ENCODE data around the gene YEATS2.
"Not testable (repeated sequence)": the region's sequence is repeated elsewhere in the genome, so short reads cannot be mapped to it uniquely, and the experiment has no call there.

YEATS2 gene

GRCh38 chr3:183766107-183766506, 68.5 kb downstream of the YEATS2 start:
- no peak for DNase-seq (ENCODE audit: extremely low spot score)
- POLR2A ChIA-PET, result no interaction called here
- no peak for TF ChIP-seq SUZ12 (IDR thresholded peaks at IDR 0.05)
- no peak for TF ChIP-seq LEF1 (IDR thresholded peaks at IDR 0.05; ENCODE audit: borderline replicate concordance)
- no peak for TF ChIP-seq SP1 (IDR thresholded peaks at IDR 0.05)
- no peak for TF ChIP-seq L3MBTL2 (conservative IDR thresholded peaks at IDR 0.05)
- no peak for TF ChIP-seq ELF4 (IDR thresholded peaks at IDR 0.05)
- no peak for TF ChIP-seq NFRKB (IDR thresholded peaks at IDR 0.05)
- TF ChIP-seq FOXA1 (IDR thresholded peaks at IDR 0.05), result no peak
- TF ChIP-seq PKNOX1 (IDR thresholded peaks at IDR 0.05), result no peak
- CTCF ChIA-PET, result no interaction called here

- TF ChIP-seq ZNF384 (IDR thresholded peaks at IDR 0.05) (no peak), FOXK2 (IDR thresholded peaks at IDR 0.05) (no peak), CTBP1 (IDR thresholded peaks at IDR 0.05; ENCODE audit: borderline replicate concordance) (no peak), ARNT (IDR thresholded peaks at IDR 0.05) (no peak), NFRKB (IDR thresholded peaks at IDR 0.05) (no peak), LEF1 (IDR thresholded peaks at IDR 0.05; ENCODE audit: borderline replicate concordance) (no peak), TARDBP (IDR thresholded peaks at IDR 0.05) (no peak), L3MBTL2 (conservative IDR thresholded peaks at IDR 0.05) (no peak), BHLHE40 (IDR thresholded peaks at IDR 0.05; ENCODE audit: borderline replicate concordance) (no peak), SUZ12 (IDR thresholded peaks at IDR 0.05) (no peak), PKNOX1 (IDR thresholded peaks at IDR 0.05) (no peak)
- peak; percentile 60 for DNase-seq (ENCODE audit: extremely low spot score)
- ChIA-PET CTCF (interaction anchor here (0.6 kb wide), 1 partner anchor 142 kb away, joined by 3 read pairs; no protein-coding TSS in a partner anchor), POLR2A (interaction anchor here (0.6 kb wide), 1 partner anchor 339 kb away, joined by 3 read pairs; the partner anchor contains the start of gene MCF2L2)
Observed at GRCh38 chr3:183766745-183767606, 69.4 kb downstream of the YEATS2 start.

- TF ChIP-seq CTBP1 (IDR thresholded peaks at IDR 0.05; ENCODE audit: borderline replicate concordance) (no peak), BHLHE40 (IDR thresholded peaks at IDR 0.05; ENCODE audit: borderline replicate concordance) (no peak)
- ChIA-PET POLR2A (no interaction called here), CTCF (no interaction called here)
- DNase-seq (ENCODE audit: extremely low spot score), result no peak
Observed at GRCh38 chr3:183768114-183768513, 70.5 kb downstream of the YEATS2 start.

- POLR2A ChIA-PET, result no interaction called here
- no peak for TF ChIP-seq SP1 (IDR thresholded peaks at IDR 0.05)
- no peak for TF ChIP-seq TARDBP (IDR thresholded peaks at IDR 0.05)
- no peak for TF ChIP-seq FOXK2 (IDR thresholded peaks at IDR 0.05)
- no peak for TF ChIP-seq ELF4 (IDR thresholded peaks at IDR 0.05)
- no peak for TF ChIP-seq ARNT (IDR thresholded peaks at IDR 0.05)
- no peak for TF ChIP-seq LEF1 (IDR thresholded peaks at IDR 0.05; ENCODE audit: borderline replicate concordance)
- TF ChIP-seq HDGF (IDR thresholded peaks at IDR 0.05; ENCODE audit: borderline replicate concordance), result no peak
- no peak for TF ChIP-seq NFRKB (IDR thresholded peaks at IDR 0.05)
- no peak for TF ChIP-seq PKNOX1 (IDR thresholded peaks at IDR 0.05)
- no peak for TF ChIP-seq ZNF384 (IDR thresholded peaks at IDR 0.05)
- TF ChIP-seq FOXM1 (IDR thresholded peaks at IDR 0.05; ENCODE audit: borderline replicate concordance), result no peak
- CTCF ChIA-PET, result no interaction called here
- DNase-seq (ENCODE audit: extremely low spot score), result no peak
Observed at GRCh38 chr3:183769453-183769852, 71.9 kb downstream of the YEATS2 start.

- DNase-seq (ENCODE audit: extremely low spot score), result no peak
- CTCF ChIA-PET, result no interaction called here
- POLR2A ChIA-PET, result no interaction called here
- TF ChIP-seq ARNT (IDR thresholded peaks at IDR 0.05), result no peak
- TF ChIP-seq ZNF384 (IDR thresholded peaks at IDR 0.05), result no peak
- TF ChIP-seq FOXM1 (IDR thresholded peaks at IDR 0.05; ENCODE audit: borderline replicate concordance), result no peak
- TF ChIP-seq LEF1 (IDR thresholded peaks at IDR 0.05; ENCODE audit: borderline replicate concordance), result no peak
- no peak for TF ChIP-seq PKNOX1 (IDR thresholded peaks at IDR 0.05)
- TF ChIP-seq SP1 (IDR thresholded peaks at IDR 0.05), result no peak
- no peak for TF ChIP-seq FOXA1 (IDR thresholded peaks at IDR 0.05)
- no peak for TF ChIP-seq CTBP1 (IDR thresholded peaks at IDR 0.05; ENCODE audit: borderline replicate concordance)
Observed at GRCh38 chr3:183774631-183775030, 77.0 kb downstream of the YEATS2 start.

- TF ChIP-seq NFRKB (IDR thresholded peaks at IDR 0.05) (no peak), CTBP1 (IDR thresholded peaks at IDR 0.05; ENCODE audit: borderline replicate concordance) (no peak), PKNOX1 (IDR thresholded peaks at IDR 0.05) (no peak), SP1 (IDR thresholded peaks at IDR 0.05) (no peak), TARDBP (IDR thresholded peaks at IDR 0.05) (no peak), ARNT (IDR thresholded peaks at IDR 0.05) (no peak), SUZ12 (IDR thresholded peaks at IDR 0.05) (no peak), HDGF (IDR thresholded peaks at IDR 0.05; ENCODE audit: borderline replicate concordance) (no peak), LEF1 (IDR thresholded peaks at IDR 0.05; ENCODE audit: borderline replicate concordance) (no peak), FOXM1 (IDR thresholded peaks at IDR 0.05; ENCODE audit: borderline replicate concordance) (no peak), L3MBTL2 (conservative IDR thresholded peaks at IDR 0.05) (no peak), FOXK2 (IDR thresholded peaks at IDR 0.05) (no peak), ELF4 (IDR thresholded peaks at IDR 0.05) (no peak), FOXA1 (IDR thresholded peaks at IDR 0.05) (no peak), BHLHE40 (IDR thresholded peaks at IDR 0.05; ENCODE audit: borderline replicate concordance) (no peak), ZNF384 (IDR thresholded peaks at IDR 0.05) (no peak)
- no peak for DNase-seq (ENCODE audit: extremely low spot score)
- ChIA-PET CTCF (no interaction called here), POLR2A (no interaction called here)
Observed at GRCh38 chr3:183775781-183776180, 78.2 kb downstream of the YEATS2 start.

GRCh38 chr3:183776451-183776850, 78.9 kb downstream of the YEATS2 start:
- POLR2A ChIA-PET; CTCF ChIA-PET; DNase-seq (ENCODE audit: extremely low spot score): not testable (repeated sequence)
